IMR-90 (cell line): Measurements from ENCODE around the gene RNF43. TPM values are rescaled to one million over a fixed set of nuclear protein-coding genes. Genes with fewer than 3 reads are reported as not detected.

Experiments
- ATAC-seq: fragments of 200-7000 bp; cut with Tn5 transposase; 2 replicates; pipeline ENCODE4 v1.9.1; 2020; ENCODE audit warnings: low read depth, mild to moderate bottlenecking, moderate library complexity
- BruUV-seq: library from RNA; stranded (reverse); fragments of 400-500 nt; replicated peaks from 2 replicates; lab custom pipeline; 2021; lab: Mats Ljungman, UMichigan
- CTCF ChIA-PET: fragments of 300-600 bp; formaldehyde crosslinking; extraction: SDS; loops from one replicate; lab custom pipeline; 2021; ENCODE audit warnings: antibody characterized with exemption; lab: Yijun Ruan, JAX
- POLR2A ChIA-PET: fragments of 300-600 bp; sonication (Branson Sonifier 250); formaldehyde crosslinking; loops from one replicate; lab custom pipeline; 2022; ENCODE audit warnings: antibody characterized with exemption; ENCODE audit not compliant: unreplicated experiment; lab: Charles Lee
- DNase-seq: peaks from one replicate; pipeline ENCODE4 v3.0.0; 2013
- H2AFZ ChIP-seq: replicated peaks from 2 replicates; pipeline ENCODE3; 2013; ENCODE audit warnings: low read length, mild to moderate bottlenecking; ENCODE audit not compliant: poor library complexity
- H2AK5ac ChIP-seq: 2 replicates; pipeline ENCODE4 v1.6.1; 2013; ENCODE audit warnings: low read depth, low read length, inconsistent platforms
- H2AK9ac ChIP-seq: replicated peaks from 2 replicates; pipeline ENCODE3; 2013; ENCODE audit warnings: mild to moderate bottlenecking, low read depth, low read length, moderate library complexity; ENCODE audit not compliant: poor library complexity
- H2BK120ac ChIP-seq: 2 replicates; pipeline ENCODE4 v1.6.1; 2013; ENCODE audit warnings: low read depth, low read length, inconsistent platforms
- H2BK15ac ChIP-seq: 3 replicates; pipeline ENCODE4 v1.6.1; 2013; ENCODE audit warnings: low read depth, low read length, inconsistent platforms
- H2BK20ac ChIP-seq: 2 replicates; pipeline ENCODE4 v1.6.1; 2013; ENCODE audit warnings: low read depth, mild to moderate bottlenecking, inconsistent platforms, low read length, moderate library complexity
- H2BK5ac ChIP-seq: 2 replicates; pipeline ENCODE4 v1.6.1; 2013; ENCODE audit warnings: mild to moderate bottlenecking, low read depth, low read length, inconsistent platforms; ENCODE audit not compliant: poor library complexity, severe bottlenecking
- H3K14ac ChIP-seq: replicated peaks from 2 replicates; pipeline ENCODE4 v1.6.1; 2013; ENCODE audit warnings: low read depth, low read length, inconsistent platforms
- H3K18ac ChIP-seq: 2 replicates; pipeline ENCODE4 v1.6.1; 2013; ENCODE audit warnings: low read depth, low read length, control low read depth
- H3K23ac ChIP-seq: 2 replicates; pipeline ENCODE4 v1.6.1; 2013; ENCODE audit warnings: low read depth, low read length, inconsistent platforms
- H3K27ac ChIP-seq: 2 replicates; pipeline ENCODE4 v1.5.1; 2013; ENCODE audit warnings: mild to moderate bottlenecking, control low read depth, low read length; ENCODE audit not compliant: insufficient read depth
- H3K27me3 ChIP-seq: 2 replicates; pipeline ENCODE4 v1.6.1; 2013; ENCODE audit warnings: low read length; ENCODE audit not compliant: control insufficient read depth, insufficient read depth
- H3K36me3 ChIP-seq: 2 replicates; pipeline ENCODE4 v1.6.1; 2013; ENCODE audit warnings: low read length, mixed read lengths; ENCODE audit not compliant: control insufficient read depth, insufficient read depth
- H3K4ac ChIP-seq: 2 replicates; pipeline ENCODE4 v1.6.1; 2013; ENCODE audit warnings: low read depth, low read length, inconsistent platforms
- H3K4me1 ChIP-seq: 2 replicates; pipeline ENCODE4 v1.6.1; 2013; ENCODE audit warnings: low read length, mixed read lengths; ENCODE audit not compliant: control insufficient read depth, insufficient read depth
- H3K4me2 ChIP-seq: 2 replicates; pipeline ENCODE4 v1.6.1; 2013; ENCODE audit warnings: low read depth, mild to moderate bottlenecking, control low read depth, low read length, moderate library complexity
- H3K4me3 ChIP-seq: 2 replicates; pipeline ENCODE4 v1.5.1; 2013; ENCODE audit warnings: low read depth, mild to moderate bottlenecking, control low read depth, low read length, moderate library complexity; ENCODE audit not compliant: insufficient read depth
- H3K56ac ChIP-seq: 2 replicates; pipeline ENCODE4 v1.6.1; 2013; ENCODE audit warnings: low read length, inconsistent platforms; ENCODE audit not compliant: insufficient read depth; ENCODE audit errors: extremely low read depth
- H3K79me1 ChIP-seq, 2 experiments: 2 replicates each; pipeline ENCODE4 v1.6.1; 2013; ENCODE audit warnings: low read length in 2 of 2, inconsistent platforms in 1 of 2, low read depth in 1 of 2
- H3K9ac ChIP-seq: 2 replicates; pipeline ENCODE4 v1.6.1; 2013; ENCODE audit warnings: low read depth, low read length, control low read depth
- H3K9me1 ChIP-seq: 2 replicates; pipeline ENCODE4 v1.6.1; 2013; ENCODE audit warnings: low read length, inconsistent platforms; ENCODE audit not compliant: insufficient read depth
- H3K9me3 ChIP-seq: 2 replicates; pipeline ENCODE4 v1.6.1; 2013; ENCODE audit warnings: low read length; ENCODE audit not compliant: control insufficient read depth, insufficient read depth
- H4K20me1 ChIP-seq: 2 replicates; pipeline ENCODE4 v1.6.1; 2013; ENCODE audit warnings: low read length, inconsistent platforms; ENCODE audit not compliant: insufficient read depth
- H4K5ac ChIP-seq: 2 replicates; pipeline ENCODE4 v1.6.1; 2013; ENCODE audit warnings: mild to moderate bottlenecking, low read depth, low read length, control low read depth
- H4K8ac ChIP-seq, 2 experiments: 2 replicates each; pipeline ENCODE4 v1.6.1; 2013; ENCODE audit warnings: low read depth in 2 of 2, low read length in 2 of 2, control low read depth in 1 of 2, inconsistent platforms in 1 of 2
- H4K91ac ChIP-seq: 2 replicates; pipeline ENCODE4 v1.6.1; 2013; ENCODE audit warnings: low read depth, low read length, inconsistent platforms; ENCODE audit not compliant: insufficient read depth
- CEBPB ChIP-seq: IDR thresholded peaks from 2 replicates; pipeline ENCODE4 v1.6.1; 2012; ENCODE audit warnings: low read depth, low read length, improper control_type of control experiment
- CHD1 ChIP-seq: IDR thresholded peaks from 2 replicates; pipeline ENCODE4 v1.6.1; 2012; ENCODE audit warnings: low read depth, low read length, improper control_type of control experiment
- MAFK ChIP-seq: IDR thresholded peaks from 2 replicates; pipeline ENCODE4 v1.6.1; 2012; ENCODE audit warnings: low read depth, low read length, improper control_type of control experiment
- MAZ ChIP-seq: IDR thresholded peaks from 2 replicates; pipeline ENCODE4 v1.6.1; 2012; ENCODE audit warnings: low read depth, mild to moderate bottlenecking, low read length, improper control_type of control experiment, moderate library complexity, borderline replicate concordance
- MXI1 ChIP-seq: IDR thresholded peaks from 2 replicates; pipeline ENCODE4 v1.6.1; 2012; ENCODE audit warnings: low read depth, mild to moderate bottlenecking, low read length, moderate library complexity, borderline replicate concordance
- POLR2A ChIP-seq: IDR thresholded peaks from 2 replicates; pipeline ENCODE4 v1.6.1; 2012; ENCODE audit warnings: mild to moderate bottlenecking, low read depth, low read length
- RFX5 ChIP-seq: IDR thresholded peaks from 2 replicates; pipeline ENCODE4 v1.8.0; 2012; ENCODE audit warnings: low read depth, mild to moderate bottlenecking, low read length, moderate library complexity
- WGBS, 2 experiments: methylation state at CpG; one replicate each; pipeline versions ENCODE4 v1.1.5 to v1.1.7; 2013; ENCODE audit warnings: missing lambda C conversion rate in 2 of 2; ENCODE audit not compliant: insufficient read length in 1 of 2; ENCODE audit errors: extremely low coverage in 2 of 2; 5-methylcytosine and 5-hydroxymethylcytosine counted together
- dilution Hi-C: fragments of 300-500 bp; cut with HindIII; formaldehyde crosslinking; loops from one replicate; pipeline ENCODE4 v1.14.3; 2018; ENCODE audit warnings: low sequenced_read_pairs; ENCODE audit not compliant: unreplicated experiment
- in situ Hi-C: fragments of 300-500 bp; cut with MboI; formaldehyde crosslinking; loops from 3 replicates; pipeline ENCODE4 v1.14.3; 2019; ENCODE audit warnings: low sequenced_read_pairs, inconsistent platforms, mixed read lengths
- intact Hi-C: fragments of 100-400 bp; cut with micrococcal nuclease; formaldehyde crosslinking; loops from 2 replicates; pipeline ENCODE4 v1.10.0; 2022
- polyA plus RNA-seq, 3 experiments: library from polyadenylated mRNA; depleted of rRNA; stranded (reverse); fragments of >200 nt; gene quantifications; 2 replicates each; pipeline ENCODE4 v1.2.3, GENCODE V29; 2012; ENCODE audit warnings: low replicate concordance in 1 of 3
- total RNA-seq: library from RNA; depleted of rRNA; stranded (reverse); fragments of >200 nt; gene quantifications from 2 replicates; pipeline ENCODE4 v1.2.3, GENCODE V29; 2012

The RNF43 gene
- total and polyA plus RNA-seq, 2 of the 4 experiments (the other 2 are of a cell fraction): under 0.01 TPM; not detected in 1

GRCh38 chr17:58416937-58417299, 416 bp downstream of the RNF43 start:
- Histone ChIP-seq H3K4me3 (no peak overlapping the region), H3K36me3 (no peaks in the 10 kb centered on the region)
- POLR2A ChIA-PET: no interaction called here

More at GRCh38 chr17:58416937-58417299, 416 bp downstream of the RNF43 start:
- intact Hi-C loops: loop anchor here (1.0 to 2.0 kb wide), 2 partner anchors 64 to 100 kb away; partner anchors contain the start of gene SUPT4H1
- DNase-seq (no peak), ATAC-seq (no peak)
- Histone ChIP-seq H2BK120ac (no peak overlapping the region), H3K27ac (no peak overlapping the region), H2BK5ac (no peak overlapping the region), H2AK5ac (no peak overlapping the region), H3K4me1 (no peaks in the 10 kb centered on the region), H3K56ac (no peak overlapping the region), H2AK9ac (no peak overlapping the region), H3K4me2 (no peak overlapping the region), H3K9ac (no peak overlapping the region), H4K20me1 (no peaks in the 10 kb centered on the region), H4K5ac (no peak overlapping the region), H3K27me3 (peaks cover 16% of the 10 kb centered on the region), H2BK15ac (no peak overlapping the region), H2BK20ac (no peak overlapping the region), H3K9me1 (no peaks in the 10 kb centered on the region), H3K79me1 (no peaks in the 10 kb centered on the region), H3K23ac (no peak overlapping the region), H3K4ac (no peak overlapping the region), H4K91ac (no peak overlapping the region), H3K14ac (no peak overlapping the region), H3K9me3 (no peaks in the 10 kb centered on the region), H2AFZ (no peak overlapping the region), H4K8ac (no peak overlapping the region), H3K18ac (no peak overlapping the region)
- CTCF ChIA-PET: interaction anchor here (0.6 to 2.5 kb wide), 8 partner anchors 25 to 181 kb away, joined by 3 to 21 read pairs (median 4); partner anchors contain the start of gene SUPT4H1
- in situ Hi-C loops: loop anchor here (5.0 kb wide), 1 partner anchor 100 kb away; no protein-coding TSS in a partner anchor
- no CpG with 5 or more reads among the region's 6 CpGs for WGBS, 2 experiments
- dilution Hi-C loops: no loop called here
- BruUV-seq: no TSS peak
- TF ChIP-seq MXI1 (no peak), MAZ (no peak), MAFK (no peak), CEBPB (no peak), POLR2A (no peak), RFX5 (no peak), CHD1 (no peak)
